Right renal pelvis (tissue), 4 donors: ENCODE results near the gene MEF2C. TPM values are rescaled to one million over a fixed set of nuclear protein-coding genes. Genes with fewer than 3 reads are reported as not detected.
A peak's percentile ranks its signal among the peaks of the same experiment; 100 is the strongest.

Source experiments
- DNase-seq, 4 donors: peaks; one replicate each; pipeline ENCODE4 v3.0.0-alpha.2; 2013; ENCODE audit warnings: low read depth in 4 of 4, low spot score in 3 of 4, missing footprints in 1 of 4
- polyA plus RNA-seq, 4 donors: library from polyadenylated mRNA; unstranded; fragments of 120-200 nt; gene quantifications; one replicate each; pipeline ENCODE4 v1.2.1, GENCODE V29; 2013; ENCODE audit not compliant: insufficient read length in 4 of 4

The MEF2C gene
- polyA plus RNA-seq, 4 donors: 35.7 to 47.2 (median 43.0) TPM

- DNase-seq: no peak
Measured at GRCh38 chr5:88833371-88834130, 49.4 kb downstream of the MEF2C start.

DNA sequence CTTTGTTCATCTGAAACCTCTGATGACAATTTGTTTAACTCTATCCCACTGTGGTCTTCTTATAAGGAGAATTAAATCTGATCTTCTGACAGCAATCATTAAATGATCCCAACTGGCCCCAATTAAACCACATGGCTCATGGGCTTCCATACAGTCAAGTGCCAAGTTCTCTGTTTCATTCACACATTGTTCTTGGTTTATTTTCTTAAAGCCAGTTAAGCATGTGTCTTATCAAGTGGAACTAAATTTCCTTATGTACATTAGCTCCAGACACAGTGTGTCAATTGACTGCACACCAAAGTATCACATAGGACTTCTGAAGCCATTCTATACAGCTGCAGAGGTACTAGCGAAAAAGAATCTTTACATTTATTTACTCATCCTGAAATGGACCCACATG, 51.2 kb downstream of the MEF2C start:
- no peak for DNase-seq

- DNase-seq: no peak
Measured at GRCh38 chr5:88830567-88830966, 52.4 kb downstream of the MEF2C start.

DNA sequence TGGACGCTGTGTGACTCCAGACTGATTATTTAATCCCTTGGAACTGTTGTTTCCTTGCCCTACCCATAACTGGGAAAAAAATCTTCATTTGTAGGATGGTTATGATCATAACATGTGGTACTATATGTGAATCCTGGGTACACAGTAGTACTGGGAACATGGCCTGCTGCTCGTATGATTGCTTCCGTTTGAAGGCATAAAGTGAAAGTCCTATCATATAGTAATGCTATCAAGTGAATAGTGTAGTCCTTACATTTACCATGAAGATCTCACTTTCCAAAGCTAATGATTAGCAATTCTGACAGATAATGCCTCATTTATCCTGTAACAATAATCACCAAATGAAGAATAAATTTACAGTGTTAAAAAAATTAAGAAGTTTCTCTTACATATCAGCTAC, 53.2 kb downstream of the MEF2C start:
- no peak for DNase-seq

DNA sequence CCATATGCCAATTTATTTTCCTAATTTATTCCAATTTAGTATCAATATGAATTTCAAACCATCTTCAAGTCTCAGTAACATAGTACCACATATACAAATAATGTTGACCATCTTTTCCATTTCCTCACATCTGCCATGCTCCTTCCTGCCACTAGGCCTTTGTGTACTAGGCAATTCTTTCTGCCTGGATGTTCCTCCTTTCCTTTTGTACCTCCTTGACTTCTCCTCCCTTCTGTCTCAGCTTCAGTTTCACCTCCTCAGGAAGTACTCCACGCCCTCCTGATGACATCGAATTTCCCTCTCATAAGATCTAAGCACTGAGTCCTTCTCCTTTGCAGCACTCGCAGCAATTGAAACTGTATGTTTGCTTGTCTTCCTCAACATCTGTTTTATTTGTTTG, 53.9 kb downstream of the MEF2C start:
- DNase-seq: no peak

GRCh38 chr5:88827997-88828396, 55.0 kb downstream of the MEF2C start:
- DNase-seq: no peak

- peak in 2 of 4 donors; percentile 13 to 31 for DNase-seq
Measured at GRCh38 chr5:88826646-88827585, 56.1 kb downstream of the MEF2C start.

DNA sequence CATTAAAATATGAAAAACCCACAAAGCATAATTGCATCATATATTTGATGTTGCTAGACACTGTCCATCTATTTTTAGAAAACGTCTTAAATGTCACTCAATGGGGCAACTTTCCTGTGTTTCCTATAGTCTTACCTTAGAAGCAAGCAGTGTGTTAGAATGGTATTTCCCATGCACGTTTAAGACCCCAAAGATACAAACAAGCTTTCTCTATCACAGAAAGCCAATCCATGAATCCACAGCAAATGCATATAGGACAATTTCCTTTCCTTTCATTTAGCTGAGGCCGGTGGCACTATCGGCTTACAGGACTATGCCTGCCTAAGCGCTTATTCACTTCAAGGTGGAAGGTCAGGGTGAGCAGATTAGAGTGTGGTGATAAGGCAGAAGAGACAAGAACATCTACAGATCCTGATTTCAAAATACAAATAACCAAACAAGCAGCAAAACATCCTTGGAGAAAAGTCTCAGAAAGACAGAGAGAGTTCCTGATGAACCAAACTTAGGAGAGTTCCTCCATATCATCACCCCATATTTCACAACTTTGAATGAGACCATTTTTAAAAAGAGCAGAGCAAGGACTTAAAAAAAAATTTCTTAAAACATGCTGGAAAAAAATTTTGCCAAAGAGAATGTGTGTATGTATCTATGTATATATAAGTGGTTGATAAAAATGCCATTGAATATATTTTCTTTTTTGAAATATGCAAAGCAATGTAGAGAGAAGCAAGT, 57.2 kb downstream of the MEF2C start:
- no peak for DNase-seq

- DNase-seq: no peak
Measured at GRCh38 chr5:88824892-88825583, 57.9 kb downstream of the MEF2C start.

DNA sequence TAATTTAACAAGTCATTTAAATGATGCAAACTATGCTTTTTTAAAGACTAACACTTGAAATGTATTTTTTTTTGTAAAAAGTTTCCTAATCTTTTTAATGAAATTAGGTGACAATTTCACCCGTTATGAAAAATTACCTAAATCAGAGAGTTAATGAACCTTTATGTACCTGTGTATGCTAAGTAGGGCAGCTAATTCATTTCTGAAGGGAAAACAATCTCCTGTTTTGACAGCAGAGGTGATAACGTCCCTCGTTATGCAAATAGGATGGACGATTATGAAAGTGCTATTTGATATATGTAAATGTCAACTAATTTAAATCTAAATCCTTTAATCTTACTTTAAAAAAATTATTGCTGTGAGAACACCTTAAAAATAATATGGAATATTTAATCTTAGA, 58.8 kb downstream of the MEF2C start:
- DNase-seq: no peak

GRCh38 chr5:88823201-88823600, 59.8 kb downstream of the MEF2C start:
- DNase-seq: no peak

DNA sequence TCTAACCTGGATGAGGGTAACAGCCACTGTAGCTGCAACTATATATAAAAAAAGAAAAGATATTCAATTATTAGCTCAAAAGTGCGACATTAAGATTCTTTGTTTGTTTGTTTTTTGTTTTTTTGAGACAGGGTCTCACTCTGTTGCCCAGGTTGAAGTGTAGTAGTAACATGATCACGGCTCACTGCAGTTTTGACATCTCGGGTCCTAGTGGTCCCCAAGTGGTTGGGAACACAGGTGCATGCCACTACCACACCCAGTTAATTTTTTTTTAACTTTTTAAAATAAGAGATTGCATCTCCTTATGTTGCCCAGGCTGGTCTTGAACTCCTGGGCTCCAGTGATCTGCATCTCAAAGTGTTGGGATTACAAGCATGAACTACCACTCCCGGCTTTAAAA, 61.8 kb downstream of the MEF2C start:
- no peak for DNase-seq

DNA sequence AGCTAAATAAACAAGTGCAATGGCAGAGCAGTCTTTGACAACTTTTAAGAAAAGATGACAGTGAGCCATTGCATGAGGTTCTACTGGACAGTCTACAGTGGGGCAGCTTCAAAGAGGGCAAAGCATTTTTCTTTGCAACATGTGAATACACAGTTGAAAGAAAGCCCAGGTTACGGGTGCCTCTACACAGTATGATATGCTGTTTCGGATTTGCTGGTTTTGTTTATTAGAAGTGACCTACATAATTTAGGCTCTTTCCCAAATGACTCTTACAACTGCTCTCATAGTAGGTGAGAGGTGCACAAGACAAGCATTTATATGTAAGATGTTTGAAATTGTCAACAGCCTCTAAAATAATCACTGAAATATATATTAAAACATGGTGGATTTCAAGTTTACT, 62.4 kb downstream of the MEF2C start:
- DNase-seq: no peak

DNA sequence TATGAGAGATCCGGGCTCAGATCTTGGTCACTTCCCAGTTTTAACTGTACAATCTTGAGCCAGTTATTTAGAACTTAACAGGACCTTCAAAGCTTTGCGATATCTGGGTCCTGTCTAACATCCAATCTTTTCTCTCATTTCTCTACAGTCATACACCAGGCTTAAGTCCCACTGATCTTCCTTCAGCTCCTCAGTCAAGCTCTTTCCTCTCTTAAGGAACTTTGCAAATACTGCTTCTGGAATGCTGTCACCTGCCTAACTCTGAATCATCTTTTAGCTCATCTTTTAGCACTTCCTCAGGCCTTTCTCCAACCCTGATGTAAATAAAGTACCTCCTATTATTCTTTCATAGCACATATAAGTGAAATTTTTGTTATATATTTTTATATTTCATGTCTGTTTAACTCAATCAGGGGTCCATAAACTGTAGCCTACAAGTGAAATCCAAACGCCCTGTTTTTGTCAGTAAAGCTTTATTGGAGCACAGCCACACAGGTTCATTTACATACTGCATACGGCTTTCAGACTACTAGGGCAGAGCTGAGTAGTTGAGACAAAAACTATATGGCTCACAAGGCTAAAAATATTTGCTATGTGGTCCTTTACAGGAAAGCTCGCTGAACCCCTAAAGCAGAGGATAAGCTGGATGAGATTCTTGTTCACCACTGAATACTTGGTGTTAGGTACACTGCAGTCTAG, 63.5 kb downstream of the MEF2C start:
- DNase-seq: no peak

DNA sequence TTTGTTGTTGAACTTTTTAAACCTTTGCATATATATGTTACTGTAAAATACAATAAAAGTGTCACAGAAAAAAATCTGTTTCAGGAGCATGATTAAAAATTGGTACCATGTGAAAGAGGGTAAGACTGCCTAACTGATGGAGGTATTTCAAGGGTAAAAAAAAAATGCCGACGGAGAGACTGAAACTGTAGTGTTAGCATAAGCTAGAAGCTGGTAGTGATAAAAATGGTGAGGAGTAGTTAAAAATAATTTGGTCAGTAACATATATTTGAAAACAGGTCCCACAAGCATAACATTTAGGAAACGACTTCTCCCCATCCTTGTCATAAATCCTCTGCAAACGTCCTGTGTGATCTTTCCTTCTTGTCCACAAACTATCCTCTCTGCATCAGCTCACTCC, 64.7 kb downstream of the MEF2C start:
- DNase-seq: no peak

GRCh38 chr5:88816195-88816594, 66.8 kb downstream of the MEF2C start:
- no peak for DNase-seq

- DNase-seq: no peak
Measured at GRCh38 chr5:88815050-88815789, 67.8 kb downstream of the MEF2C start.

- no peak for DNase-seq
Measured at GRCh38 chr5:88813805-88814575, 69.0 kb downstream of the MEF2C start.
